ENCODE measurements around the gene ARHGAP32. TPM values are rescaled to one million over a fixed set of nuclear protein-coding genes. Genes with fewer than 3 reads are reported as not detected.
A peak's percentile ranks its signal among the peaks of the same experiment; 100 is the strongest.

ARHGAP32 gene
- total RNA-seq, 1 donor from 2014 or later, result 41.4 TPM

DNA sequence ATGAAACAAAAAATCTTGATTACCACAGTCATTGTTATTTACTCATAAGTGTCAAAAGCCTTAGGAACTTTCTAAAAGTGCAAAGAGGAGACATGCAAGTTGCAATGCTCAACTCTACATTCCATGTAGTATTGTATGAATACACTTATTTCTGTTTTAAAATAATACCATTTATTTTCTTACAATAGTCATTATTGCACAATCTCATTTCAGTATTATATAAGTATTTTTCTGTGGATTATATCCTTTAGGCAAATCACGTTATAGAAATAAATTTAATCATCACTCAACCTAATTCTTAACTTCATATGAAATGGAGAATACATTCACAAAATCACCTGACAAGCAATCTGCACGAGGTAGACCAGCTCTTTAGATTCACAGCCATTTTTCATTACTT, 98.8 kb downstream of the ARHGAP32 start:
- H3K9me3 Mint-ChIP-seq, result peaks cover 17% of the 10 kb centered on the region
- peaks cover 23% of the 10 kb centered on the region for H3K36me3 Mint-ChIP-seq
- H3K27me3 Mint-ChIP-seq (ENCODE audit: low read depth), result no peaks in the 10 kb centered on the region
- no peak for DNase-seq (ENCODE audit: low spot score in 2 of 2, unreplicated experiment in 2 of 2)
- H3K4me1 Mint-ChIP-seq, result peaks cover 19% of the 10 kb centered on the region
- TF ChIP-seq CTCF (IDR thresholded peaks at IDR 0.05; ENCODE audit: unreplicated experiment), result no peak
- H3K27ac Mint-ChIP-seq, result no peak overlapping the region
- H3K4me3 Mint-ChIP-seq, result no peak overlapping the region

- Mint-ChIP-seq H3K9me3 (peaks cover 8% of the 10 kb centered on the region), H3K4me3 (no peak overlapping the region), H3K36me3 (peaks cover 21% of the 10 kb centered on the region), H3K27ac (peak overlapping the region; percentile 45), H3K4me1 (peaks cover 12% of the 10 kb centered on the region), H3K27me3 (ENCODE audit: low read depth) (no peaks in the 10 kb centered on the region)
- DNase-seq (ENCODE audit: low spot score in 2 of 2, unreplicated experiment in 2 of 2), result no peak
- no peak for TF ChIP-seq CTCF (IDR thresholded peaks at IDR 0.05; ENCODE audit: unreplicated experiment)
Observed at GRCh38 chr11:129090056-129090455, 102.1 kb downstream of the ARHGAP32 start.

GRCh38 chr11:129089279-129089678, 102.8 kb downstream of the ARHGAP32 start:
- Mint-ChIP-seq H3K27ac (no peak overlapping the region), H3K4me3 (no peak overlapping the region), H3K27me3 (ENCODE audit: low read depth) (no peaks in the 10 kb centered on the region), H3K4me1 (peaks cover 12% of the 10 kb centered on the region), H3K36me3 (peaks cover 26% of the 10 kb centered on the region), H3K9me3 (peaks cover 14% of the 10 kb centered on the region)
- TF ChIP-seq CTCF (IDR thresholded peaks at IDR 0.05; ENCODE audit: unreplicated experiment), result no peak
- DNase-seq (ENCODE audit: low spot score in 2 of 2, unreplicated experiment in 2 of 2), result no peak

DNA sequence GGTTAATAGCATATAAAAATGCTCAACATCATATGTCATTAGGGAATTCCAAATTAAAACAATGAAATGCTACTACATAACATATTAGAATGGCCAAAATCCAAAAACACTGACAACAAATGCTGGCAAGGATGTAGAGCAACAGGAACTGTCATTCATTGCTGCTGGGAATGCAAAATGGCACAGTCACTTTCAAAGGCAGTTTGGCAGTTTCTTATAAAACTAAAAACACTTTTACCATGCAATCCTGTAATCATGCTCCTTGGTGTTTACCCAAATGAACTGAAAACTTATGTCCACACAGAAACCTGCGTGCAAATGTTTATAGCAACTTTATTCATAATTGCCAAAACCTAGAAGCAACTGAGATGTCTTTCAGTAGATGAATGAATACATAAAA, 105.1 kb downstream of the ARHGAP32 start:
- peaks cover 45% of the 10 kb centered on the region for H3K36me3 Mint-ChIP-seq
- H3K9me3 Mint-ChIP-seq, result peaks cover 36% of the 10 kb centered on the region
- no peak for DNase-seq (ENCODE audit: low spot score in 2 of 2, unreplicated experiment in 2 of 2)
- no peak for TF ChIP-seq CTCF (IDR thresholded peaks at IDR 0.05; ENCODE audit: unreplicated experiment)
- H3K27me3 Mint-ChIP-seq (ENCODE audit: low read depth), result no peaks in the 10 kb centered on the region
- no peak overlapping the region for H3K4me3 Mint-ChIP-seq
- peaks cover 12% of the 10 kb centered on the region for H3K4me1 Mint-ChIP-seq
- no peak overlapping the region for H3K27ac Mint-ChIP-seq

- no peak for DNase-seq (ENCODE audit: low spot score in 2 of 2, unreplicated experiment in 2 of 2)
- H3K36me3 Mint-ChIP-seq, result peaks cover 53% of the 10 kb centered on the region
- no peaks in the 10 kb centered on the region for H3K27me3 Mint-ChIP-seq (ENCODE audit: low read depth)
- no peak for TF ChIP-seq CTCF (IDR thresholded peaks at IDR 0.05; ENCODE audit: unreplicated experiment)
- H3K4me1 Mint-ChIP-seq, result peaks cover 2% of the 10 kb centered on the region
- no peak overlapping the region for H3K27ac Mint-ChIP-seq
- H3K4me3 Mint-ChIP-seq, result no peak overlapping the region
- peaks cover 60% of the 10 kb centered on the region for H3K9me3 Mint-ChIP-seq
Observed at GRCh38 chr11:129077191-129077590, 114.9 kb downstream of the ARHGAP32 start.

DNA sequence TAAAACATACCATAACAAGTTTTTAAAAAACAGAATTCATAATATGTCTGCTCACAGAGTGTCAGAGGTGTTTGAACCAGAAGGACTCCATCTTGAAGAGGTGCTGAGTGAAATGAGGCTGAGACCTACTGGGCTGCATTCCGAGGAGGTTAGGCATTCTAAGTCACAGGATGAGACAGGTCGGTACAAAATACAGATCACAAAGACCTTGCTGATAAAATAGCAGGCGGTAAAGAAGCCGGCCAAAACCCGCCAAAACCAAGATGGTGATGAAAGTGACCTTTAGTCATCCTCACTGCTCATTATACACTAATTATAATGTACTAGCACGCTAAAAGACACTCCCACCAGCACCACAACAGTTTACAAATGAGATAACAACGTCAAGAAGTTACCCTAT, 116.4 kb downstream of the ARHGAP32 start:
- Mint-ChIP-seq H3K27me3 (ENCODE audit: low read depth) (no peaks in the 10 kb centered on the region), H3K4me3 (no peak overlapping the region), H3K36me3 (peaks cover 47% of the 10 kb centered on the region), H3K27ac (no peak overlapping the region), H3K4me1 (peaks cover 2% of the 10 kb centered on the region), H3K9me3 (peaks cover 47% of the 10 kb centered on the region)
- DNase-seq (ENCODE audit: low spot score in 2 of 2, unreplicated experiment in 2 of 2), result no peak
- no peak for TF ChIP-seq CTCF (IDR thresholded peaks at IDR 0.05; ENCODE audit: unreplicated experiment)

Data from mesothelial cell of epicardium (in vitro differentiated cells).